Nephron (organoid): ENCODE measurements around the gene WDR76.

Source experiments
- H3K27ac Mint-ChIP-seq, 3 experiments: 2 replicates each; pipeline ENCODE4 v1.8.0; 2020; ENCODE audit warnings: mixed read lengths in 3 of 3, mild to moderate bottlenecking in 2 of 3, moderate library complexity in 1 of 3
- H3K27me3 Mint-ChIP-seq: 2 replicates; pipeline ENCODE4 v1.8.0; 2021; ENCODE audit warnings: low read depth, mild to moderate bottlenecking, moderate library complexity, mixed read lengths
- H3K36me3 Mint-ChIP-seq: 2 replicates; pipeline ENCODE4 v1.8.0; 2020; ENCODE audit warnings: low read depth, mixed read lengths
- H3K4me1 Mint-ChIP-seq: 2 replicates; pipeline ENCODE4 v1.8.0; 2020; ENCODE audit warnings: mixed read lengths
- H3K4me3 Mint-ChIP-seq, 3 experiments: 2 replicates each; pipeline ENCODE4 v1.8.0; 2020; ENCODE audit warnings: mild to moderate bottlenecking in 3 of 3, mixed read lengths in 3 of 3, moderate library complexity in 2 of 3
- H3K9me3 Mint-ChIP-seq: 2 replicates; pipeline ENCODE4 v1.8.0; 2020; ENCODE audit warnings: mixed read lengths
- TF ChIP-seq, protein P1 (sequence below), 3 experiments: fragments of 200-600 bp; sonication (generic); IDR thresholded peaks; one replicate each; pipeline ENCODE4 v1.5.0; 2021; ENCODE audit warnings: antibody characterized with exemption in 3 of 3; ENCODE audit not compliant: unreplicated experiment in 3 of 3

Gene WDR76

DNA sequence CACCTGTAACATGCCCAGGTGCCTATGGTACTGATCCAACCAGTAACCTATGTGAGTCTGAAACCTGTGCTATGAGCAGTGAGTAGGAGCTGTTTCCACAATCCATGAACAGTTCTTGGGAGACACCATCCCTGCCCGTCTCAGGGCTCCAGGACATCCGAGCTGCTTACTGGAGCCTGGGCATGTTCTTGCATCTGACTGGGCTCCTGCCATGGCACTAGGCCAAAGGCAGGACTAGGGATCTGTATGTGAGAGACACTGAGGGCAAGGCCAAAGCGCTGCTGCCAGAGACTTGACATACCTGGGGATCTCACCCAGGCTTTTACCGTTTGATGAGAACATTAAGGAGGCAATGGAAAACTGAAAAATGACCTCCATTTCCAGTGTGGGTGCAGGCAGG lies 59.8 kb downstream of the WDR76 start:
- Mint-ChIP-seq H3K36me3 (no peaks in the 10 kb centered on the region), H3K4me1 (peaks cover 12% of the 10 kb centered on the region), H3K9me3 (no peaks in the 10 kb centered on the region), H3K4me3 (no peak overlapping the region), H3K27ac (no peak overlapping the region), H3K27me3 (no peaks in the 10 kb centered on the region)
- TF ChIP-seq, protein P1, sequence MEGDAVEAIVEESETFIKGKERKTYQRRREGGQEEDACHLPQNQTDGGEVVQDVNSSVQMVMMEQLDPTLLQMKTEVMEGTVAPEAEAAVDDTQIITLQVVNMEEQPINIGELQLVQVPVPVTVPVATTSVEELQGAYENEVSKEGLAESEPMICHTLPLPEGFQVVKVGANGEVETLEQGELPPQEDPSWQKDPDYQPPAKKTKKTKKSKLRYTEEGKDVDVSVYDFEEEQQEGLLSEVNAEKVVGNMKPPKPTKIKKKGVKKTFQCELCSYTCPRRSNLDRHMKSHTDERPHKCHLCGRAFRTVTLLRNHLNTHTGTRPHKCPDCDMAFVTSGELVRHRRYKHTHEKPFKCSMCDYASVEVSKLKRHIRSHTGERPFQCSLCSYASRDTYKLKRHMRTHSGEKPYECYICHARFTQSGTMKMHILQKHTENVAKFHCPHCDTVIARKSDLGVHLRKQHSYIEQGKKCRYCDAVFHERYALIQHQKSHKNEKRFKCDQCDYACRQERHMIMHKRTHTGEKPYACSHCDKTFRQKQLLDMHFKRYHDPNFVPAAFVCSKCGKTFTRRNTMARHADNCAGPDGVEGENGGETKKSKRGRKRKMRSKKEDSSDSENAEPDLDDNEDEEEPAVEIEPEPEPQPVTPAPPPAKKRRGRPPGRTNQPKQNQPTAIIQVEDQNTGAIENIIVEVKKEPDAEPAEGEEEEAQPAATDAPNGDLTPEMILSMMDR (IDR thresholded peaks at IDR 0.05; ENCODE audit: unreplicated experiment in 3 of 3), result no peak

DNA sequence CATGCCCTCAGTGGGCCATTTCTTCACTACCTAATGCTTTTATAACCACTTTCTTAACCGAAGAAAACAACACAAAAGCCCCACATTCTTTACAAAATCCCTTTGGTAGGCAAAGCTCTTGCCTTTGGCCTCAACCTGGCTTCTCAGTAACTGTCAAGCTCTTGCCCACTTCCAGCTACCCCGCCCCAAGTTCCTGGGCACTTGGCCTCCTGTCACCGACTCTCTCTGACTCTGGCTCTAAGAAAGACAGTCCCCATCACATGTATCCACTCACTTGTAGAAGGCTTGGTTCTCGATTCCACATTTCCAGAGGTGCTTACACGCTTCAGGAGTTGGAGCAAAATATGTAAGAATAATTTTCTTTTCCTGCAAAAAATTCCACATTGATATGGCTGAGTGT lies 61.1 kb downstream of the WDR76 start:
- H3K36me3 Mint-ChIP-seq, result no peaks in the 10 kb centered on the region
- peaks cover 12% of the 10 kb centered on the region for H3K4me1 Mint-ChIP-seq
- H3K27me3 Mint-ChIP-seq, result no peaks in the 10 kb centered on the region
- H3K4me3 Mint-ChIP-seq, result no peak overlapping the region
- no peak overlapping the region for H3K27ac Mint-ChIP-seq
- no peaks in the 10 kb centered on the region for H3K9me3 Mint-ChIP-seq
- TF ChIP-seq, protein P1 (IDR thresholded peaks at IDR 0.05; ENCODE audit: unreplicated experiment in 3 of 3), result no peak

DNA sequence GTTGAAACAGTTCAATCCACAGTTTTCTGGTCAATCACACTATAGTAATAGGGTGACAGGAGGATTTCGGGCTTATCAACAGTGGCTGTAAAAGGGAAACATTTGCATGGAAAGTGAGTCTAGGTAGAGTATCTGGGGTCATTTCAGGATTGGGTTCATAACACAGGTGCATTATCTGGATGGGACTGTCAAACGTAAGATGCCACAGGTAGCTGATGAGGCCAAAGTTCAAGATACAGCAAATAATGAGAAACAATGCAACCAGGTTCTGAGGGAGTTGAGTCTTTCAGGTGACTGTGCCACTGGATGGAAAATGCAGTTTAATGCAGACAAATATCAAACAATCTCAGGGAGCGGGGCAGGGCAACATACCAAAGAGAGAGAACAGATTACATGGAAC lies 62.2 kb downstream of the WDR76 start:
- Mint-ChIP-seq H3K27me3 (no peaks in the 10 kb centered on the region), H3K36me3 (no peaks in the 10 kb centered on the region), H3K27ac (no peak overlapping the region), H3K9me3 (no peaks in the 10 kb centered on the region), H3K4me1 (peaks cover 22% of the 10 kb centered on the region), H3K4me3 (no peak overlapping the region)
- TF ChIP-seq, protein P1 (IDR thresholded peaks at IDR 0.05; ENCODE audit: unreplicated experiment in 3 of 3), result no peak

DNA sequence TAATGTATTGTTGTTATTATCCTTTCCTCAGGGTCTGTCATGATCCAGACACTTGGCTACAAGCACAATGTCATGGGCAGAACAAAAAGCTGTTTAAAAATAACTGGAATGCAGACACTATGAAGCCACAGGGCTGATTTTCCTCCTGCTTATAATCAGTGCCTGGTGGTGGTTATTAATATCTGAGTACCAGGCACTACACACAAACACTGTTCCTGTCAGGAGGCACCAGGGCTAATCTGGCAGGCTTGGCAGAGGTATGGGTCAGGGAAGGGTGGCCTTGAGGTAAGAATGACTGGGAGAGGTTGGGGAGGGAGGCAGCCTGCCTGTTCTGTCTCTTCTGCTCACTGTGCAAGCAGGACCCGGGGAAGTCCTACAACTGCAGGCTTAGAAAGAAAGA lies 67.2 kb downstream of the WDR76 start:
- Mint-ChIP-seq H3K4me3 (no peak overlapping the region), H3K9me3 (no peaks in the 10 kb centered on the region), H3K4me1 (peaks cover 26% of the 10 kb centered on the region), H3K27me3 (peaks cover 4% of the 10 kb centered on the region), H3K36me3 (no peaks in the 10 kb centered on the region), H3K27ac (peak overlapping the region; percentile 2 to 40 (median 4))
- TF ChIP-seq, protein P1 (IDR thresholded peaks at IDR 0.05; ENCODE audit: unreplicated experiment in 3 of 3), result no peak

DNA sequence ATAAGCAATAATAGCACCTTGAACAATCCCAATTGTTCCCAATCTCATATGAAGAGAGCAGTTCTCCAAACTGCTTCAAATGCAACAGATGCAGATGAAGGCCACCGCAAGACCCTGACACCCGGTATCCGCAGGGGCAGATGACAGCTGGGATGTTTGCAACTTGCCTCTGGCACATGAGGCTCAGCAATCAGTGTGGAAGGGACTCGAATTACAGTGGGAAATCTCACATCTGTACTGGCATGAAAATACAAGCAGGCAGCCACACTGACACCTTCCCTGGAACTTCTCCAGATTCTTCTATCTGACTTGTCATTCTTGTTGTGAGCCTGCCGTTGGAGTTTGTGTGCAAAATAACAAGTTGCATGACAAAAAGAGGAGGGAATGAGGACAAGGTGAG lies 68.8 kb downstream of the WDR76 start:
- no peak overlapping the region for H3K27ac Mint-ChIP-seq
- TF ChIP-seq, protein P1 (IDR thresholded peaks at IDR 0.05; ENCODE audit: unreplicated experiment in 3 of 3), result no peak
- H3K36me3 Mint-ChIP-seq, result no peaks in the 10 kb centered on the region
- H3K4me3 Mint-ChIP-seq, result no peak overlapping the region
- H3K9me3 Mint-ChIP-seq, result no peaks in the 10 kb centered on the region
- H3K4me1 Mint-ChIP-seq, result peaks cover 21% of the 10 kb centered on the region
- peaks cover 4% of the 10 kb centered on the region for H3K27me3 Mint-ChIP-seq

DNA sequence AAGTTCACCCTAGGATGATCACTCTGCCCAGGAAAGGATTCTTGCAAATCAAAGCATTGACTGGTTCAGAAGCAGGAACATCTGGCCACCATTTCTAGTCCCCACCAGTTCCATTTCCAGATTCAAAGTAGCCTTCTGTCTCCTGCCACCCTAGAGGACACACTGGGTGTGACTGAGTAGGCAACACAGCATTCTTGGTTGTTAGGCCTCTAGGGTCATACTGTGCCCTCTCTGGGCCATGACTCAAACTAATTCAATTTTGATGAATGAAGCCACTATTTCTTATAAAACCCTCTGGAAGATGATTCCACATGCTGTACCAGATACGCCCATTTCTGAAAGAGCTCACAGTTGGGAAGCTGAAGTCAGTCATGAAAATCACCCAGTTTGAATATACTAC lies 69.7 kb downstream of the WDR76 start:
- no peak overlapping the region for H3K4me3 Mint-ChIP-seq

More for the DNA sequence above, 69.7 kb downstream of the WDR76 start:
- no peak overlapping the region for H3K27ac Mint-ChIP-seq
- peaks cover 4% of the 10 kb centered on the region for H3K27me3 Mint-ChIP-seq
- peaks cover 14% of the 10 kb centered on the region for H3K4me1 Mint-ChIP-seq
- TF ChIP-seq, protein P1 (IDR thresholded peaks at IDR 0.05; ENCODE audit: unreplicated experiment in 3 of 3), result no peak
- no peaks in the 10 kb centered on the region for H3K9me3 Mint-ChIP-seq
- H3K36me3 Mint-ChIP-seq, result no peaks in the 10 kb centered on the region
